GM19328 (cell line): ENCODE results near the gene ISG20L2.

ENCODE experiments used
- ATAC-seq: cut with Tn5 transposase; IDR thresholded peaks from one replicate; pipeline ENCODE4 v1.9.1; 2021; ENCODE audit warnings: mild to moderate bottlenecking, moderate library complexity; ENCODE audit not compliant: unreplicated experiment

Gene ISG20L2

DNA sequence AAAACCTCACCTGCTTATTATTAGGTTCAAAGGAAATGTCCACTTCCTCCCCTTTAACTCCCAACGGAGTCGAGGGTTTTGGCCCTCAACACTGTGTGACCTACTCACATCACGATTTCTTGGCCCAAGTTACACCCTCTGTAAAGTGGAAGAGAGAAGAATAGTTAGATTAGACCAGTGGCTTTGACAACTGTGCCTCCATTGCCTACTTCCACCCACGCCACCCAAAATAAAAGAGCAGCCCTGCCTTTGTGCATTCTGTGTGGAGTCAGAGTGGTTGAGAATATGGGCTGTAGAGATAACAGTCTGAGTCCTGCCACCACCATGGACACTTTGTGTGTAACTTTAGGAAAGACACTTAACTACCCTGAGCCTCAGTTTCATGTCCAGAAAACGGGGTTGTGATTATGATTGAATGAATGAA is 27.0 kb upstream of the ISG20L2 start:
- no peak for ATAC-seq

DNA sequence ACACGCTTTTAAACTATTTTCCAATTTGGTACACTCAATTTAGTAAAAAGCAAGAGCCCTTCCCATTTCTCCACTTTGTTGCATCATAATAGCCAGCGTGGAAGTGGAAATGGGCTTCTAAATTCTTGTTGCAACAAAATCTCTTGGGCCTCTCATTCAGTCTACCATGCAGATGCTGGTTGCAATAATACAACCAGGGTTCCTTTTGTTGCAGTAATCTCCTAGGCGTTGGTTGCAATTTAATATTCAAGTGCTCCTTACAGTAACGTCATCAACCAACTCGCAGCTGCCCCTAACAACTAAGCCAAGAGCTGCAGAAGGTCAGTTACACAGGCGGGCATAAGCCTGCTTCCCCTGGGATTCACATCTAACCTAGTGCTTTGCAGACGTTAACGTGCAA is 25.7 kb upstream of the ISG20L2 start:
- ATAC-seq: no peak

DNA sequence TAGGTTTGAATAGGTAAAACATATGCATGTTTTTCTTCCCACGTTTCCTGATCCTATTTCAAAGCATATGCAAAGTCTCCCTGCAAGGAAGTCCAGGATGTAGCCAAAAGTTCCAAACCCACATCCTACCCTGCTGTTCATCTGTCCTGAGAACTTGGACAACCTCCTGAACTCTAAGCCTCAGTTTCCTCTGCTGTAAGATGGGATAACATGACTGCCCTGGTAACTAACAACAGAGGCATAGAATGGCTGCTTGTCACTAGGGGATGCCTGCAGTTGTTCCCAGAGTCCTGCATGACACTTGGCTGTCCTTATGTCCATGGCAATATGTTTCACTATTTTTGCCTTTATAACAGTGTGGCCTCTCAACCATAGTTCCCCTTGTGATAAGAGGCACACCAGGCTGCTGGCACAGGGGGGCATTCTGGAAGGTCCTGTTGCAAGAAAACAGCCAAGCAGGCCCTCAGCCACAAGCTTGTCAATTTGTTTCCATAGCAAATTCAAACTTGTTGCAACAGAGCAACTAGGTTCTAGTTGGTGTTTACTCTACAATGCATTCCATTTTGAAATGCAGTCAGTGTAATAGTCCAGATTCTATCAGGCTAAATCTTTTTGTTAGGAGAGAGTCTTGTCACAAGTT is 24.4 kb upstream of the ISG20L2 start:
- ATAC-seq: no peak

DNA sequence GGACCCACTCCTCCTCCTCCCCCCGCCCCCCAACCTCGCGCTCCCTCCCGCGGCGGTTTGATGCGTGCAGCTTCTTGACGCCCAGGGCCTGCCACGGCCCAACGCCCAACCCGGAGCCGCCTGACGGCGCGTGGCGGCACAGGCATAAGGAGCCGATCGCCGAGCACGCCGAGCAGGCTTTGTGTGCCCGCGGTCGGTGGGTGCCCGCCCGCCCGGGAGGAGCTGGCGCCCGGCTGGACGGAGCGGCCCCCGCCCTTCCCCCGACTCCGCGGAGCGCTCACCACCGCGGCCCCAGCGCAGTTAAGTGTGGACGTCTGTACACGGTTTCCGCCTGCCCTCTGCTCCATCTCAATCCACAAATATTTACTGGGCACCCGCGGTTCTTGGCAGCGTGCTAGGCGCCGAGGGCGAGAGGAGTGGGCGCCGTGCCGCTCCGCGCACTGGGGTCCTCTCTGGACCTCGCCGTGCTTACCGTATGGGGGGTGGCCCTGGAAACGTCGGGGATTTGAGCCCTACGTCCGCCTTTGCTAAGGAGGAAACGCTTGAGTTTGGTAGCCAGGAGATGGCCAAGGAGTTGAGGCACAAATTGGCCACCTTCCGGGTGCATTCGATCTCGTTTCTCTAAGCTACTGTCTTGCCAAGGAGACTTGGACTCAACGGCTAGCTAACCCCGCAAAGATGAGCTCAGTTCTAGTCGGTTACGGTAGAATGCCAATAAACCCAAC is 23.4 kb upstream of the ISG20L2 start:
- ATAC-seq: peak; percentile 67

DNA sequence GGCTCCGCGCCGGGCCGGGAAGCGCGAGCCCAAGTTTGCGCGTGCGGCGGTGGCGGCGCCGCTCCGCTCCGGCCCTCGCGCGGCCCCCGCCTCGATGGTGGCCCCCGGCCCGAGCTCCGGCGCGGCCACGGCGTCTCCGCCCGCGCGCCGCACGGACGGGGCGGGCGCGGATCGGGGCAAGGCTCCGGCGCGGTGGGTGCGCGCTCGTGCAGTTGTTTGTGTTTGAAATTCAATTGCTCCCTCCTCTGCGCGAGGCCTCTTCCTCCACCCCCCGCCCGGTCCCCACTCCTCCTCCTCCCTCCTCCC is 22.8 kb upstream of the ISG20L2 start, which contains the start of gene HDGF:
Gene HDGF, minus strand, starts transcription at position 225 of the 306 bp plus-strand sequence. CDS start 246 bp downstream, outside the sequence.
- peak; percentile 12 for ATAC-seq

DNA sequence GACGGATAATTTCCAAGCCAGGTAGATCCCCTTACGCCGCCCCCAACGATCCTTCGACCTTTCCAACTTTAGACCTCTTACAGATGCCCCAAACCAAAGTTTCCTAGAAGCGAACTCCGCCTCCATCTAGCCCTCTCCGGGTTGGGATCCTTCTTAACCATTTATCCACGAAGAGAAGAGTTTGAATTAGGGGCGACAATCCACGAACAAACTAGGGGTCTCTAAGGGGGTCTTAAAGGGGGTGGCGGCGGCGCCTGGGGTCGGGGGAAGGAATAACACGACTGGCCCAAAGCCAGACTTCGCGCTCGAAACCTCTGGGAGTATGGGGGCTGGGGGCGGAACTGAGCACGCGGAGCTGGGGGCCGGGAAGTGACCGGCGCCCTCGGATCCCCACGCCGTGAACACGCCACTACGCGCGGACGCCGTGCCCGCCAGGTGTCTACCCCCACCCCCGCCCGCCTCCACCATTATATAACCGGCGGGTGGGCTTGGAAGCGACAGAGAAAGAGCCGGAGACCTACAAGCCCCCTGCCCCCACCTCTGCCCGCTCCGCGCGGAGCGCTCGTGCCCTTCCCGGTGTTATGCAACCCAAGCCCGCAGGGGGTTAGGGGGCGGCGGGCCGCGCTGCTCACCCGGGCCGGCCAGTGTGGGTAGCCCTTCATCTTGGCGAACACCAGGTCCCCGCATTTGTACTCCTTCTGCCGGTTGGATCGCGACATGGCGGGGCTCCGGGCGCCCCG is 22.3 kb upstream of the ISG20L2 start:
- peak; percentile 12 for ATAC-seq

DNA sequence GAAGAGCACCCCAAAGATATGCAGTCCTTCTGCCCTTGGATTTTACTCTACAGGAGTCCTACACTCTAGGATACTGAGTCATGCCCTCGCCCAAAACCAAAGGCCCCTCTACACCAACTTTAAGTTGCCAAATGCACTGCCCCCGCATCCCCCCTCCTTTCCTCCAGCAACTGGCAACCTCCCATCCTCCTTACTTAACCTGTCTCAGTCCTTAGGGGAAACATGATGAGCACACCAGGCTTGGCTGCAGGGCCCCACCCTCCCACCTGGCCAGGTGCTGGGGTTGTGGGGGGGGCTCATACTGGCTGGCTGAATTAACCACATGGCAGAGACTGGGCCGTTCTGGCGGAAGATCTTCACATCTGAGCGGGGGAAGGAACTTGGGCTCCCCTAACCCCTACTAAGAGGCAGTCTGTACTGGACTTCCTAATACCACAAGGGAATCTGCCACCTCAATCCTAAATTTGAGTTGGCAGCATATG is 21.7 kb upstream of the ISG20L2 start:
- ATAC-seq: no peak

DNA sequence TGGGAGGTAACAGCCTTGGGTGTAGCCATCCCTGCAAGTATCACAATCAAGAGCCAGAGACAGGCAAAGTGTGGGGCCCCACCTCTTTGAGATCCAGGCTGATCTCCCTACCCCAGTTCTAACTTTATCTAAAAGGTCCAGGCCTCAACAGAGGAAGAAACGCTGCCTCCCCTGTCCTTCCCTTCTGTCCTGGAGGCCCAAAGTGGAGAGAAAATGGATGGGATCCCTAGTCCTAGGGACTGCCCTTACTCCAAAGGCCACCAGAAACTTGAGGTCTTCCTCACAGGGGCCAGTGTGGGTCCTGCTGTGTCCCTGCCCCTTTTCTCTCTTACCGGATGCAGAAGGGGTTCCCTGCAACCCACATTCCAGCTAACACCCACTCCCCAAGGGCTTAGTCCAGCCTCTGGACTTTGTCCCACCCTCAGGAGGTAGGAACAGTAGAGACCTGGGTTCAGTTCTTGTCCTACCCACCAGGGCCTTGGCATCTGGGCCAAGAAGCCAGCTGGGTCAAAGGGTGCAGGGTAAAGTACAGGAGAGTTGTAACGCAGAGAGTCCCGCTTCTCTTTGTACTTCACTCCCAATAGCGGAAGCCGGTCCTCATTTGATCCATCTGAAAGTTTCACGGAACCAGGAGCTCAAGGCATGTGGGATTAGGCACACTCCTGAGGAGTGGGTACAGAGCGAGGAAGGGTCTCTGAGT is 21.0 kb upstream of the ISG20L2 start:
- ATAC-seq: no peak

DNA sequence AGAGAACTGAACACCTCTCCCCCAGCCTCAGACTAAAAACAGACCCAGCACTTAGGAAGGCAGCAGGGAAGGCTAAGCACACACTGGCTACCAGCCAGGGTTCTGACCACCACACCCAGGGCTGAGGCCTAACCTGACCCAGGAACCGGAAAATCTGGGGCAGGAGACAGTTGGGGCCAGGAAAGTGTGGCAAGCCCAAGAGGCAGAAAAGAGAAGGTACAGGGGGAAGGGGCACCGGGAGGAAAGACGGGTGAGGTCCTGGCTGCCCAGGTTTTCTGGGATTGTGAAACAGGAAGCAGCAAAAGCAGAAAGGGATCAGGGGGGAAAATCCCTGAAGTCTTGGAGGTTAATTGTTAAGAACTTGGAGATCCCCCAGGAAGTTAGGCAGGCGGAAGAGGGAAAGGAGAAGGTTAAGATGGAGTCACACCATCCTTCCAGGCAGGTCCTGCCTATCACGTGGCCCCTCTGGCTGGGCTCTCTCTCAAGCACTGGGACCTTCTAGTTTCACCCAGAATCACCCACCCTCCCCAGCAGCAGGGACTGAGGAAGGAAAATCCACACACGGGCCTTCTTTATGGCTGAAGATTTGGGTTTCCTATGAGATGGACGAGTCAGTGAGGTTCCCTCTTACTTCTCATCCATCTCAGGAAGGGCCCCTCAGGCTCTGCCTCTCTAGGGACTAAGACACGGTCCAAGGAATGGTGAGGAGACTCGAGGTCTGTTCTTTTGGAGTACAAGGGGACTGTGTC is 20.3 kb upstream of the ISG20L2 start:
- ATAC-seq: no peak

DNA sequence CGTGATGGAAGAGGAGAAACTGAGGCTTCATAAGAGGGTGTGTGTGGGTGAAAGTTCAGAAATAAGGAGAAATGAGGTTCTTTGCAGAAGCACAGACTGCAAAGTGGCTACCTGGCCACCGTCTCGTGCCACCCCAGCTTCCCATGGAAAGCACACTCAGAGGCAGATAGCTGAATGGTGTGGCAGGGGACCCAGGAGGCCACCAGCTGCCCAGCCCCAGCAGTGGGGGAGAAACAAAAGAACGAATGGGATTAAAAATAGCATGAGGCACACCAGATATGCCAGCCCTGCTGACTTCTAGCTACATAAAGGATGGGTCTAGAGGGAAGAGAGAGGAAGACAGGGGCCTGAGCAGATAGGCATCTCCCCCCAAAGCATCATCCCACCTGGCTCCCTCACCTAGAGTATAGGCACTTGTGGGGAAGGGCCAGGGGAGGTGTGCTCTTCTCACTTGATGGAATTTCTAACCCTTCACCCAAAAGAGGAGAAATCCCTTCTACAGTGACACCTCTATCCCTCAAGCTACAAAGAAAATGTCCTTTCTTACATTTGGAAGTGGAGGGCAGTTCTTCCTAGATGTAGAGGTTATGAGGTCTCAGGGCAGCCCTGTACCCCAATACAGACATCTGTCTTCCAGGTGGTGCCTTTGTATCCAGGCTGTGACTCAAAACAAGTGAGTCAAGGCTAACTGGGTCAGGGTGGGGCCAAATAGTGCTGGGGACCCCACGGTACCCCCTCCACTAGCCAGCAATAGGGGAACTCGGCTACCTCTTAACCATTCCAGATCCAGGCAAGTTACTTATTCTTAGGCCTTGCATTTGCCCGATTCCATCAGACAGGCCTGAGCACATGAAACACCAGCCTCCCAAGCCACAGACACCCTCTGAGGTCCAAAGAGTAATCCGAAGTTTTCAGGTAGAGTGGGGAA is 19.4 kb upstream of the ISG20L2 start:
- no peak for ATAC-seq

DNA sequence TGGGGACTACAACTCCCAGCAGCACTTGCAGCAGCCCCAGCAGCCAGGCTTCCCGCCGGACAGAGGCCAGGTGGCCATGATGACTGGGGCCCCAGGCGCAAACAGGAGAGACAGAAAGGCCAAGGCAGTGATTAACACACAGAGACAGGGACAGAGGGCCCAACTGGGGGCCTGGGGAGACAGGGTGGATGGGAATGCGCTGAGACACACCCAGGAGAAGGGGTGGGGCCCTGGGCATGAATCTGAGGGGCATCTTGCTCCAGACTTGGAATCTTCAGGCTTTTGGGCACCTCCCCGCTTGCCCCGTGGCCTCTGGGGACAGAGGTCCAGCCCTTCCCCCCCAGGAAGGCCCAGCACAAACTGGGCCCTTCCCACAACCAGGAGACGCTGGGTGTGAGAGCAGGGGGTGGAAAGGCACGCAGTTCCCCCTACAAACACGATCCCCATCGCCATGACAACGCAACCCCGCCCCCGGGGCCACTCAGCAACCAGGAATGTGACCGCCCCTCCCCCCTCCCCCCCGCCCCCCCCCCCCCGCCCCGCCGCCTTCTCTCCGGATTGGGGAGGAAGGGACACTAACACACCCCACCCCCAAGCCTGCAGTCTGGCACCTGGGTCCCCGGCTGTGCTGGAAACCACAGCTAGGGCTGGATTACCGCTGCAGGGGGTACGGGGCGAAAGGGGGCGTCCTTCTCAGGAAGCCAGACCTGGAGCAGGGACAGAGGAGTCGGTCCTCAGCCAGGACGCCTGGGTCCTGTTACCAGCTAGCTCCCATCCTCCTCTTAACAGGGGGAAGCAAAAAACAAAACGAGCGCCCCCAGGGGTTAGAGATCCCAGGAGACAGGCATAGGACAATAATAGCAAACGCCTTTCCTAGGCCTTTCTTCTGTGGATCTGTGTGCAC is 18.4 kb upstream of the ISG20L2 start:
- ATAC-seq: no peak

DNA sequence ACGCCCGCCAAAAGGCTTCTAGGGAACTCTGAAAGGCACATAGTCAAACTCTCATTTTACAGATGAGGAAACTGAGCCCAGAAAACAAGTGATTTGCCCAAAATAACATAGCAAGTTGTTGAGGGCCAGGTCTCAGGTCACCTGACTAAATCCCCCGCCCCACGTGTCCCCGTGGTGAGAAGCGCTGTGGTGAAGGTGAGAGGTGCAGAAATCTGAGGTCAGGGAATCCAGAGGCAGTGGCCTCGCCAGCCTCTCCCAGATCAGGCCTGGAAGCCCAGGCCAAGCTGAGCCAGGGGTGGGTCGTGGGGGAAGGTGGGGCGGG is 17.8 kb upstream of the ISG20L2 start:
- no peak for ATAC-seq

DNA sequence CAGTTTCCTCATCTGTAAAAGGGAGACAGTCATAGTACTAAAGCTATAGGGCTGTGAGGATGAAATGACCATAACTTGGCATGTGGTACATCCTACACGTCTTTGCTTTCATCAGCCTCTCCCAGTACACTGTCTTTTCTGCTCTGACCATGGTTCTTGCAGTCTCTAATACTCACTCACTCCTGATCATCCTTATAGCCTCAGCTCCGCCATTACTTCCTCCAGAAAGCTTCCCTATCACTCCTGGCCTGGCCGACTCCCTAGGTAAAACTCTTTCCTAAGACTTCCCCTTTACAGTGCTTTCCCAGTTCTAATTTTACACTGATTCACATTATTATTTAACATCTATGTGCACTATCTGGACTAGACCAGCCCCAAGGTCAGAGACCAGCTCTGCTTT is 17.3 kb upstream of the ISG20L2 start:
- ATAC-seq: no peak

DNA sequence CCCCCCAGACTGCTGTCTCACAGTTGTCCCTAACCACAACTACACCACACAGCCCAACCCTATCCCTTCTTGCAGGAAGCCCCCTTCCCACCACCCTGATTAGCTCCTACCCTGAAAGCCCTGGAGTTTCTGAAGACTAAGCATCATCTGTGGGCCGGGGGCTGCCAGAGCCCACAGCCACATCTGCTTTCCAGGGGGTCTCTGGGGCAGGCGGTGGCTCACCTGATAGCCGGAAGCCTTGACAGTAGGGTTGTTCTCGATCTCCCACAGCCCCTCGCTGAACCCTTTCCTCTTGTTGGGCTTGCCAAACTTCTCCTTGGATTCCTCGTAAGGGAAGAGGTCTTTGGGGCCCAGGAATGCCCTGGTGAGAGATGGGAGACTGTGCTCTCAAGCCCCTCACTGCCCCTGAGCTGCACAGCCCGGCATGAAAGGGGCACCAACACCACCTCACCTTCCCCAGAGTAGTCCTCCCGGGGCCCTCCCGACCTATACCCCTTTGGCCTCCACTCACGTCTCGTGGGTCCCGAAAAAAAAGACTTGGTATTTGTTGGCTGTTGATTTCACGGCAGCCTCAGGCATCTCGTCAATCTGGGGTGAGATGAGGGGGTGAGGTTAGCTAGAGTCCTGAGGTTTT is 16.3 kb upstream of the ISG20L2 start:
- no peak for ATAC-seq

DNA sequence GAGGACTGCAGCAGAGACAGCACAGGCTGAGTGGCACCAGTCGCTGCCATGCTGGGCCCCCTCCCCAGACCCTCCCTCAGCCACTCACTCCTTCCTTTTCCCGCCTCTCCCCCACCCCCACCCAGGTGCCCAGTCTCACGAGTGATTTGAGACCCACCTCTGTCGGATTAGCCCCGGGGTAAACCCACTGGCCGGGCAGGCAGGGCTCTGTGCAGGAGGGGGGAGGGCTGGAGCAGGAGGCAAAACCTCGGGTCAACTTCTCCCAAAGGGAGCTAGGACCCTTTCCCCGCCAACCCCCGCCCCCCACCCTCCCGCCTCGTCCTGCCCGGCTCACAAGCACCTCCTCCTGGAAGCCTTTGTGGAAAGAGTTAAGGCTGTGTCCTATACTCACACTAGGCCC is 15.8 kb upstream of the ISG20L2 start:
- no peak for ATAC-seq

DNA sequence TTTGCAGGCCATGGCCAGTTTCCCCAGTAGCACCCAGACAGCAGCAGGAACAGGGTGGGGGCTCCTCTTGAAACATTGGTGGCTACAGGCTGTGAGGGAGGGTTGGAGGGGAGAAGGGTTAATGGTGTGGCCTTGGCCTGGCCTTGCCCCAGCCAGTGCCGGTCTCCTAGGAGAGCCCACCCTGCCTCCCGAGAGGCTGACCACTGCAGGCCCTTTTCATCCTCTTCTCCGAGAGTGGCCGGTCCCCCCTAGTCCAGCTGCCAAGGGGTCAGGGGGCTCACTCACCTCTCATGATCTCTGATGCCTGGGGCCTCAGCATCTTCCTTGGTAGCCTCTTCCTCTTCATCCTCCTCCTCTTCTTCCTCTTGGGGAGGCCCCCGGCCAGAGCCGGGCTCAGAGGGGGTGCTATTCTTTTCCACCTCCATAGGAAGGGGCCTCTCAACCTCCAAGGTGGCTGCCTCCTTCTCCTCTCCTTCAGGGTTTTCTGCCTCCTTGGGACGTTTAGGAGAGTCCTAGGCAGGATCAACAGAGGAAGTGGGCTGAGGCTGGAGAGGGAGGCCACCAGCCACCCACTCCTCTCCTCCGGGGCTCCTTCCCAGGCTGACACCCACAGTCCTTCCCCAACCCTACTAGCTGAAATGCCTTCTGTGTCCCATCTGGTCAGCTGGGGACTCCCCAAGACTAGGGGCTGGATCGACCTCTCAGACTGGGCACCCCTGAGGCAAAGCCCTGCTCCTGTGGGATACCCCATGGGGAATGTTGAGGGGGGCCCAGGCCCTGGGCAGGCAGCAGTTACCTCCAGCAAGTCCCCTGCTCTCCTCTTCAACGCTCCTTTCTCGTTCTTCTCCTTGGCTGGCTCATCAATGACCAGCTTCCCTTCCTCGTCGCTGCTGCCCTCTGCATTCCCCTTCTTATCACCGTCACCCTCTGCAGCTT is 15.1 kb upstream of the ISG20L2 start:
- no peak for ATAC-seq

DNA sequence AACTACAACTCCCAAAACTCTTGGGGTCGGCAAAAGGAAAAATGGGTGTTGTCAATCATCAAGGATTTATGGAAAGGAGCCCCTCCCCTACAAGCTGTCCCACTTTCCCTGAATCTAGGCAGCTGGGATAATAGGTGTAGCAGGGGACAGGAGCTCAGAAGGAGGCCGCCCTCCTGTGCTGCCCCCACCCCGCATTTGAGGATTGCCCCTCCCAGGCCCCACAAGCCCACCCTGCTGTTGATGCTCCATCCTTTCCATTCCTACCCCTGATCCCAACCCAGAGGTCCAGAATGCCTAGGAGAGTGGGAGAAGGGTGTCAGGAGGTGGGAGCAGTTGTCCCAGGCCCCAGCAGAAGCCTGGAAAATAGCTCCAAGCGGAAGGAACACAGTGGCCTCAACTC is 14.2 kb upstream of the ISG20L2 start:
- no peak for ATAC-seq
